ENCODE measurements around the gene OR52L1.
"Not testable (repeated sequence)": the region's sequence is repeated elsewhere in the genome, so short reads cannot be mapped to it uniquely, and the experiment has no call there.

The OR52L1 gene

DNA sequence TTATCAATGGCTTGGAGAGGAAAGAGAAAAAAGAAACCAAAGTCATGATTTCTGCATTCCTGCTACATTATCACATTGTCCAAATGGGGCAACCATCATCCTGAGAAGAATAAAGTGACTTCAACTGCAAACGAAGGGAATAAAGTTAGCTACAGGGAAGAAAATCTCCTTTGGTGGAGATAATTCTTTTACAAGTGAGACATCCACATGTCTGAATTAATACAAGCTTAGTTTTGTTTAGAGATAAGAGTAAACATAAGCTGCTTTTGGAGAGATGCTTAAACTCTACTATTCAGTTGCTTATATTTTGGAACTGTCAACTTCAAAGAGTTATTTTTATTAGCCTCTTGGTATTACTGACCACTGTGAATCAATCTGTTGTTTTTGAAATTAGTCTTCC lies at the start of gene OR52L1:
OR52L1 (minus strand) TSS at position 101 of the 400 bp plus-strand sequence; CDS start at position 46, 55 bp downstream.
- no peak for DNase-seq

DNA sequence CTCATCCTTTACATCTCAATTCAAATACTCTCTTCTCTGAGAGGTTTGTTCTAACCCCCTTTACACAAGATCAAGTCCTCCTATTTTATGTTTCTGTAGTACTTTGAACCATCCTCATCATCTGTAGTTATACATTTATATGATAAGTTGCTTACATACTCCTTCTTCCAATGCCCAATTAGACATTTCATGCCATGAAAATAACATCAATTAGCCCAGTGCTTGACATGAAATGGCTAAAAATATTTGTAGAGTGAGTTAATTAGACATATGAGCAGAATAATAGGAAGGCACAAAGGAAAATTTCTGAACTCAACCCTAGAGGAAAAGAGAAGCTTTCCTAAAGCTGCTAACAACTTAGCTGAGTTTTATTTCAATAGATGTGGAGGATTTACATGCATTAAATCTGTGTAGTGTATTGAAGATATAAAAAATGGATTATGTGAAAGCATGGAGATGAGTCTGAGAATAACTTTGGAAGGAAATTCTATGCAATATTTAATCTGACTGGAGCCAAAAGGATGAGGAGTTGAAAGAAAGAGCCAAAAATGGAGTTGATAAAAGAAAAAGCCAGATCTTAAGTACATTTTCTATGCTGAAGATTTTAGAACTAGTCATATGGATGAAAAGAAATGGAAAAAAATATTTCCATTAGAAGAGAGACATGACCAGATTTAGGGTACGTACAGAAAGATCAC lies 44.1 kb upstream of the OR52L1 start, which contains the start of gene OR56A1:
OR56A1 (minus strand) TSS at position 51 of the 698 bp plus-strand sequence. CDS start 3,066 bp downstream, outside the sequence.
- DNase-seq: no peak

DNA sequence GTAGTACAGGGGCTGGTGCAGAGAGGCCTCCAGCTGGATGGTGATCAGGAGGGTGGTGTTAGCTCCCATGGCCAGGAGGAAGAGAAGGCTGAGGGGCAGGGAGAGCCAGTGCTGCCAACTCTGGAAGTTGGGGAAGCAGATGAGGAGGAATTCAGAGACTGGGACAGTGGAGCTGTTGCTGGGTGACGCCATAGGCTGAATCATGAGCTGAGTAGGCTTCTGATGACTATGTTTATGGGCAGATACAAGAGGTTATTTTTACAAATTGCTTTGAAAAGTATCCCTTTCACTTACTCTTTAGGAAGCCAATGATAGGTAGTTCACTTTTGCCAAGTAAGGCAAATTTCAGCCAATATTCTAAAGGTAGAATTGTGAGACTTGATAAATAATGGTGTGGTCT lies 40.7 kb upstream of the OR52L1 start:
- no peak for DNase-seq

DNA sequence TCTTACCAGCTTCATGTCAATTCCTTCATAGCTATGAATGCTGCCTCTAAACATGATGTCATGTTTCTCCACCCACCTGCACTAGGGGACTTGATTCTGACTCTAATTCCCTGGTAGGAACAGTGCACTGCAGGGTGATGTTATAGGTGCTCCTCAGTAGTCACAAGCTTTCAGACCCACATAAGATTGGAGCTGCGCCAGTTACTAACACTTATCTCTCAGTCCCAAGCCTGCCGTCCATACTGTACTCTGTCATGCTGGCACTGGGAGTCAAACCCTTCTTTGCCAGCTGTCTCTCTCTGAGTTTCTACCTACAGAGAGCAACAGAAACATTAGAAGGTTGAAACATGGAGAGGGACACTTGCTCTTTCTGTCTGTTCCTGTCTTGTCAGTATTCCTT lies 38.3 kb upstream of the OR52L1 start:
- DNase-seq: no peak

DNA sequence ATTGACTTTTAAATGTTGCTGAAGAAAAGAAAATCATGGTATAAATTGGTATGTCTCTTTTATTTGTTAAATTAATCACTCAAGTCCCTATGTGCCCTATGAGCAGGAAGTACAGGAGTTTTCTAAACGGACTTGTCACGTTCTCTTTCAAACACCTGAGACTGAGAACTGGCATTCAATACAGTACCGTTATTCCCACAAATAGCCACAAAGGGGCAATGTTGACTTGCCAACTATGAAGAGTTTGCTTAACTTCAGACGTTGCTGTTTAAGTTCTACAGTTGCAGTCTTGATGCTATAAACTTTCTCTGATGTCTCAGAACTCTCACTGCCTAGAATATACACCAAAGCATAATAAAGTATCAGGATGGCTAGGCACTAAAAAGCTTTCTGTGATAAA lies 36.2 kb upstream of the OR52L1 start:
- peak in 1 of 2 experiments; percentile 18 for DNase-seq

DNA sequence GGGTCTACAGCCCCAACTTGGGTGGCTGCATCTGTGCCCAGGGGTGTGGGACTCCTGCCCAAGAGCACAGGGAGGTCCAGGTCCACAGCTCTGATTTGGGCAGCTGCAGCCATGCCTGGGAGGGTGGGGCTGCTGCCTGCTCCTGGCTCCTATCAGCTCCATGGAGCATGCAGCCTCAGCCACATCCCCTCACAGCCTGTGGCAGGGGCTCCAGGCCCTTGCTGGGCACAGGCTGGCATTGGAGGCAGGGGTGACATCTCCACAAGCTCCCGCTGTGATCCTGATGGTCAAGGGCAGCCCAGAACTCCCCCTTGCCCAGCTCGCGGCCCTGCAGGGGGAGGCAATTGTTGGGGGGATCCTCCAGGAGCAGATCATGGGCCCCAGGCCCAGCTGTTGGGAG lies 26.3 kb upstream of the OR52L1 start:
- DNase-seq: no peak

DNA sequence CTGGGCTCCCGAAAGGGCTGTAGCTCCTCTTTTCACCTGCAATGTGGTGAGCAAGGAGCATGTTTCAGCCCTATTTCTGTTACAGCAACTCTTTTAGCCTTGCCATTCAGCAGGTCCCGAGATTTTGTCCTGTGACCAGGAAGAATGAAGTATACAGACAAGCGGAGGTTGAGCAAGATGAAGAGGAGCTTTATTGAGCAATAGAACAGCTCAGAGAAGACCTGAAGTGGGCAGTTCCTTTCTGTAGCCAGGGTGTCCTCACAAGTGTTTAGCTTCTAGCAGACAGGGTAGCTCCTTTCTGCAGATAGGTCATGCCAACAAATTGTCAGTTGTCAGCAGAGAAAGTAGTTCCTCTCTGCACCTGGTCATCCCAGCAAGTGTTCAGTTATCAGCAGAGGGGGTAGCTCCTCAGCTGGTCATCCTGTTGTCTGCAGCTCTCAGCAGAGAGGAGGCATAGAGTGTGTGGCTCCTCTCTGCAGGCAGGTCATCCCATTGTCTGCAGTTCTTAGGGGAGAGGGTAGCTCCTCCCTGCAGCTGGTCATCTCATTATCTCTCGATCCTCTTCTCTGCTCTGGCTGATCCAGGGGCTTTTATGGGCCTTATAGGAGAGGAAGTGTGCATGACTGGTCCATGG lies 25.4 kb upstream of the OR52L1 start:
- no peak for DNase-seq

DNA sequence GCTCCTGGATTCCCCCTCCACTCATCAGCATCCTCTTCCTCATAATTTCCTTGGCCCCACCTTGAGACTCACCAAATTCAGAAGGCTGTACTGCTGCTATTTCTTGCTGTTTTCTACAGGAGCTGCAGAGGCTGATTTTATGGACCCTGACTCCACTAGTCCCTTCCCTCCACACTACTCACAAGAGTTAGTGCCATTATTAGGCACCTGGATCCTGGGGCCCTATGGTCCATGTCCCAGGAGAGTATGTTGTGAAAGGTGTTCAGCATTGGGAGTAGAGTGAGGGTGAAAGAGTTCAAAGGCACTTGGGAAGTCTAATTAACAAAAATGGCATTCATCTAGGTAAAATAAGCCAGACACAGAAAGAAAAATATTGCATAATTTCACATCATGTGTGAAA lies 20.1 kb upstream of the OR52L1 start, which contains the start of gene OR56A4:
OR56A4 (minus strand) TSS at position 101 of the 400 bp plus-strand sequence. CDS start 3,954 bp downstream, outside the sequence.
- DNase-seq: no peak

DNA sequence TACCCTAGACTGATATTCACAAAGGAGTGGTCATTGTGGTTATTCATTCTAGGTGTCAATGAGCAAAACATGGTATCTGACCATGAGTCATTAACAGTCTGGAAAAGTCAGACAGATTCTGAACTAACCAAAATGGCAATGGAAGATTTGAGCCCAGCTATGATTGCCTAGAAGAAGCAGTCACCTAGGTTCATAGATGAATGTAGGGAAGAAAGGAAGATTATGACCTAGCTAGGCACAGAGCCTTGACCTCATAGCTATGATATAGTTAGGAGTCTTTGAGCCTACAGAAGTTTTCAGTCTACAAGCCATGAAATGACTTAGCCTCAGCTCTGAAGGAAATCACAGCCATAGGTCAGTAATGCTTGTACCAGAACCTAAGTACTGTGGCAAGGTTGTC lies 19.6 kb upstream of the OR52L1 start:
- DNase-seq: no peak

DNA sequence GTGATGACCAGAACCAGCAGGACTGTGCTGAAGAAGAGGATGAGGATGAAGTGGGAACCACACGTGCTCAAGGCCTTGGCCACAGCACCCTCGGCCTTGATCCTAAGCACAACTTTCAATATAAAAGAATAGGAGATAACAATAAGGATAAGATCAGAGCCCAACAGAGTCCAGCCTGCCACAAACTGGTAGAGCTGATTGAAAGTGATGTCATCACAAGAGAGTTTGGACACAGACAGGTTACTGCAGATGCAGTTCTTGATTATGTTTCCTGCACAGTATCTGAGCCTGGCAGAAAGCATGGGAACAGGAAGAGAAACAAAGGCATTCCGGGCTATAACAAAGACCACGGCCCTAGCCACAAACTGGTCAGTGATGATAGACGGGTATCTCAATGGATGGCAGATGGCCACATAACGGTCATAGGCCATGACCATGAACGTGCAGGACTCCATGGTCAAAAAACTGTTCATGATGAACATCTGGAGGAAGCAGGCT lies 15.5 kb upstream of the OR52L1 start:
- DNase-seq: no peak

DNA sequence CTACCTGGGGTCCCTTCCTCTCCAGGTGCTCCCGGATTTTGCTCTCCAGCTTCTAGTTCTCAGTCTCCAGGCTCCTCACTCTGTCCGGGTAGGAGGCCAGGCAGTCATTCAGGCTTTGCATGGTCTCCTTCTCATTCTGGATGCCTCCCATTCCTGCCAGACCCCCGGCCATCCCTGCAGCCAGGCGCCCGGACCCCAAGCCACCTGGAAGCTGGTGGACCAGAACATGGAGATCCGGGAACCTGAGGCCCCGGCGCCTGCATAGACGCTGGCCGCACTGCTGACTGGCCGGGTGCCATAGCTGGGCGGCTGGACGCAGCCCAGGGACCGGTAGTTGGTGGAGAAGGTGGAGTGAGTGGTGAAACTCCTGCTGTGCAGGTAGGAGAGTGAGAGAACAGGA lies 8.0 kb upstream of the OR52L1 start:
- no peak for DNase-seq

DNA sequence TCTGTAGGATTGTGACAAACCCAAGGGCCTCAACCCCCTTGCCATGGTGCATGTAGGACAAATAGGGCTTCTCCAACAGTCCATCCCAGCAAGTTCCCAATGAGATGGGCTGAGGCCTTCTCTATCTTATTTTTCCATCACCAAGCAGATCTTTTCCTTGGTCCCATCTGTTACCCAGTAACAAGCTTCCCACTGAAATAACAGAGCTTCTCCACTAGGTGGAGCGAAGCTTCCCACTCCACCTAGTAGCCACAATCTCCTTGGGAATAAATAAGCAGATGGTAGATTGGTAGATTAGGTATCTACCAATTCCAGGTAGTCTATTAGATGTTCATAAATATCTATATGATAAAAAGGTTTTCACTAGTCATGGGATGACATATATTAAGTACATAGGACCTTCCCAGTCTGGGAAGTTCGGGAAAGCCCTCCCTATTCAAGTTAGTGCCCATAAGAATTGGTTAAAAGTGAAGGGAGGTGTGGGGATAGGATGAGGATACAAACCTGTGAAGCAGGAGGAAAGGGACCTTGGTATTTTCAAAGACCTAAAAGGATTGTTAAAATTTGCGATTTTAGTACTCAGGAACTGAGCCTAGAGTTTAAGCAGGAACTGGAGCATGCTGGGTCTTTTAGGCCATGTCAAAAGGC lies 5.9 kb upstream of the OR52L1 start:
- DNase-seq: peak in 1 of 2 experiments; percentile 23

DNA sequence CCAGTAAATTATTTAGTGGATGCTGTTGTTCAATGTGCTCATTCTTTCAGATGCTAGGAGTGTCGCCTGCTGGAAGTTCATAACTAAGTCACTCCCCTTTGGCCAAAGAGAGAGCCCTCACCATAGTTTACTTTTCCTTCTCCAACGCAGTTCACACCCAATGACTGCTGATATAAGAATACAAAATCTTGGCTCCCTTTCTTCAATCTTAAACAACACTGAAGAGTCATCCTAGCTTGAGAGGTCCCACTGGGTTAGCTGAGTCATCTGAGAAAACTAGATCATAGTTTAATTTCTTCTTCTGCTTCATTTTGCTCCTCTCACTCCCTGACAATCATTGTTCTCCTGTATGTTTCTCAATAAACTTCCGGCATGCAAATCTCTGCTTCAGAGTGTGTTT lies 5.4 kb upstream of the OR52L1 start:
- no peak for DNase-seq

DNA sequence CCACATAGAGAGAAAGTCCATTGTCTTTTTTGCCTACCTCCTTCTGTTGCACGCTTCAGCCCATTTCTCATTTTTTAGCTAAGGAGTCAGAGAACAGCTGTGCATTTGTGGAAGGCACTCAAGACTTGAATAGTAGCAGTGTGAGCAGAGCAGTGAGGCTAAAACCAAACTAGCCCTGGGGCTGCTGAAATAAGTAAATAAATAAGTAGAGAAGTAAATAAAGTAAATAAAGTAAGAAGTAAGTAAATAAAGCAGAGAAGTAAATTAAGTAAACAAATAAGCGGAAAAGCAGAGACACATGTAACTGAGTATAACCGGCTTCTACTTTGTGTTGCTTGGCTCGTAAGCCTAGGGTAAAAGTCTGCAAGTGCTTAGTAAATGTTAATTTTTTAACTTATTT lies 2.4 kb upstream of the OR52L1 start:
- DNase-seq: no peak

DNA sequence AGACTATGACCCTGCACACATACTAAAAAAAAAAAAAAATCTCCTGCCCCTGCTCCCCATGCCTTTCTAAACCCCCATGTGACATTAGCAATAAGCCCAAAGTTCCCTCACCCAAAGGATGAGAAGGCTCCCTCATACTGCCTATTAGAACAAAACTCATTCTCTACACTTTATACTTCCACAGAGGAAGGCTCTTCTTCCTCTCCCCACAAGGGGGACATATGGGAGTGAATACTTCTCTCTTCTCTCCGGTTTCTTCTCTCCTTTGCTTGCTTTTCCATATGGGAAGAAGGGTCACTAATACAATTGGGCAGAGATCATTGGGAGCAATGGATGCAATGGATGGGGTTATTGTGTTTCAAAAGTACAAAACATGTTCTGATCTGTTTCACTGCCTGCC lies 3.3 kb downstream of the OR52L1 start:
- no peak for DNase-seq

DNA sequence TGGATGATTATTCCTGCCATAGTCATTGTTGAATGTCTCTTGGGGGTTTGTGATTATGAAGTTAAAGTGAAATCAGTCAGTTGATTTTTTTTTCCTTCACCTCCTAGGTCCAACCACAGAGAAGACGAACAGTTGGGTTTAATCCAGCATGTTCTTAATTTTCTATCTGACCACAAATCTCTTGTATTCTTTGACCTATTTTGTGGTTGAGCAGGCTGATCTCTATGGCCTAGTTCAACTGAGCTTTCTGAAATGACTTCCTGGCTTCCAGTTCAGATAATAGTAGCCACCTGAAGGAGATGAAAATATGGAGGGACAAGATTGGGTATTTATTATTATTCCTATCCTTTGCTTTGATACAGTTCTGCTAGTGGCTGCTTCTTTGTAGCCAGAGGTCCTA lies 13.3 kb downstream of the OR52L1 start:
- no peak for DNase-seq

DNA sequence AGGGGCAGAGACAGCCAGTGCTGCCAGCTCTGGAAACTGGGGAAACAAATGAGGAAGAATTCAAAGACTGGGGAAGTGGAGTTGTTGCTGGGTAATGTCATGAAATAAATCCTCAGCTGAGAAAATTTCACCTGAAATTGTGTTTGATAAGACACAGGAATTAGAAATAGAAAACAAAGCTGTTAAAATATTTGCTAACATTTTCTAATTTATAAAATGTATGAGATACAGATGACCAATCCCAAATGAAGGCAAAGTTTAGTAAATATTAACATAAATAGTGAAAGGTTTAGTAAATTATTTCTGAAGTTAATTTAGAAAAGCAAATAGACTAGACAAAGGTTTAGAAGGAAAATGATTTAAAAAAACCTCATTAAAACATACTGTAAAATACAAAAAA lies 18.4 kb downstream of the OR52L1 start, which contains the start of gene OR56A5:
OR56A5 (minus strand) TSS at position 101 of the 400 bp plus-strand sequence; CDS start at position 101, 0 bp downstream.
- DNase-seq: no peak

DNA sequence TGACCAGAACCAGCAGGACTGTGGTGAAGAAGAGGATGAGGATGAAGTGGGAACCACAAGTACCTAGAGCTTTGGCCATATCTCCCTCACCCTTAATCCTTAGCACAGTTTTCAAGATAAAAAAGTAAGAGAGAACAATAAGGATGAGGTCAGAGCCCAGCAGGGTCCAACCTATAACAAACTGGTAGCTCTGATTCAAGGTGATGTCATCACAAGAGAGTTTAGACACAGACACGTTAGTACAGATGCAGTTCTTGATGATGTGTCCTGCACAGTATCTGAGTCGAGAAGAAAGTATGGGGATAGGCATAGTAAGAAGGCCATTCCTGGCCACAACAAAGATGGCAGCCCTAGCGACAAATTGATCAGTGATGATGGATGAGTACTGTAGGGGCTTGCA lies 19.1 kb downstream of the OR52L1 start:
- DNase-seq: no peak

DNA sequence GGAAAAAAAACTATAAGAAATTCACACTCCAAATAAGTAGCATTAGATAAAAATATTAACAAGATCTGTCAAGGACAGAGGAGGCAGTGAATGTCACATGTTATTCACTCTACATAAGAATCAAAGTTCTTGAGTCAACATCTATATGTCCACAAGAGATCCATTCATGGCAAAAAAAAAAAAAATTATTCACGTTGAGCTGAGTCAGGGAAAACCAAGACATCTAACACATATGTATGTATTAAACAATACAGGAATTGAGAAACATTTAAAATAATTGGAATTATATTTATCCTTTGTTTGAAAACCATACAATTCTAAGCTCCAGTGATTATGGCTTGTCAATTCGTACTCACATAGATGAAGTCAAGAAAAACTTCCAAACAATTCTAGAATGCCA lies 19.8 kb downstream of the OR52L1 start:
- DNase-seq: no peak

DNA sequence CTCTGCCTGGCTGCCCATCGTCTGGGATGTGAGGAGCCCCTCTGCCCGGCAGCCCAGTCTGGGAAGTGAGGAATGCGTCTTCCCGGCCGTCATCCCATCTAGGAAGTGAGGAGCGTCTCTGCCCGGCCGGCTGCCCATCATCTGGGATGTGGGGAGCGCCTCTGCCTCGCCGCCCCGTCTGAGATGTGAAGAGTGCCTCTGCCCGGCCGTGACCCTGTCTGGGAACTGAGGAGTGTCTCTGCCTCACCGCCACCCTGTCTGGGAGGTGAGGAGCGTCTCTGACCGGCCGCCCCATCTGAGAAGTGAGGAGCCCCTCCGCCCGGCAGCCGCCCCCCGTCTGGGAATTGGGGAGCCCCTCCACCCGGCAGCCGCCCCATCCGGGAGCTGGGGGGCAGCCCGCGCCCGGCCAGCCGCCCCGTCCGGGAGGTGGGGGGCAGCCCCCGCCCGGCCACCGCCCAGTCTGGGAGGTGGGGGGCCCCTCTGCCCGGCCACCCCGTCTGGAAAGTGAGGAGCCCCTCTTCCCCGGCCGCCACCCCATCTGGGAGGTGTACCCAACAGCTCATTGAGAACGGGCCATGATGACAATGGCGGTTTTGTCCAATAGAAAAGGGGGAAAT lies 26.0 kb downstream of the OR52L1 start:
- DNase-seq: not testable (repeated sequence)

DNA sequence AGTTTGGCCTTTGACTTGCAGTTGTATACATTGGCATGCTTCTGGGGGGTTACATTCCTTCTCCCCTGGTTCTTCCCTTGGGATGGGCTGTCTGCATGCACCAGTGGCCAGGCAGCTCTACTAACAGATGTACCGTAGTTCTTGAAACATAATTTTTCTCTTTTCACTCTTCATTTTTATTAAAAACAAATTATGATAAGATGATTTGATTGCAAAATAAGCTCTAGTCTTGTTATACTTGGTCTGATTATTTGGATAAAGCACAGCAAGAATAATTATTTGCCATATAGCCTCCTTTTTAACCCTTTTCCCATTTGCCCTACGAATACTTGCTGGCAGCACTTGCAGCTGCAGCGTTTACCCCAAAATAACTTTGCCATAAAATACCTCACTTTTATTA lies 31.2 kb downstream of the OR52L1 start:
- DNase-seq: no peak

DNA sequence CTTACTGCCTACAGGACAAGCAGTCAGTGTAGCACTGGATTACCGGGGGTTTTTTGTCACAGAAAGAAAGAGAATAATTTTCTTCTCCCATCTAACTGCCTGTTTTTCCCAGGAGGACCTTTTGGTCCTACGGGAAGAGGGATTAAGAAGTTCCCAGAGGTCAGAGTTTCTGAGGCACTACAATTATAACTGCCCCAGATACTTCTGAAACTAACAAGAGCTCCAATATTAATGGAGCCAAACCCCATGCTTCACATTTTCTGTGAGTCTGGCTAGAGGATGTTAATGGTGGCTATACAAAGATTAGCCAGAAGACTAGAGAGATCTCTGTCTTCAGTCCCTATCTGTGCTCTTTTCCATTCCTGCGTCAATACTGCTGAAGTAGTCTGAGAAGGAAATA lies 44.8 kb downstream of the OR52L1 start, which contains the start of gene OR56A3:
OR56A3 (plus strand) TSS at position 301 of the 400 bp plus-strand sequence. CDS start 5,096 bp downstream, outside the sequence.
- DNase-seq: no peak

DNA sequence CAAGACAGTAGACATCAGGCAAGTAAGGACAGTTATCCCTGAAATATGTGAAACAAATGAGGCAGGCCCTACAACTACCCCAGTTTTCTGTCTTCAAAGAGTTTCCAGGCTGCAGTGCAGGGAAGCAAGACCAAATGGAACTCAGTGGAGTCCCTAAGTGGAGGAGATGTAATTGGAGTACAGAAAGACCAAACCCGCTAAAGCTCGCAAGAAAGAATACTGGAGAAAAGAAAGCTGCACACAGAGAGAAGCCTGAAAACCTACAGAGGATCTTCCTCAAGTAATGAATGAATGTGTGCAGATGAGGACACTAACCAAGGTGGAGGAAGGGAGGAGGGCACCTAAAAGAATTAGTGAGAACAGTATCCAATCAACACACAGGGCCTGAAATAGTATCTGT lies 46.0 kb downstream of the OR52L1 start:
- no peak for DNase-seq
